IPS DF 4.7 (cell line): ENCODE results near the gene TCF20.

Experiments
- DNase-seq: peaks from one replicate; pipeline ENCODE4 v3.0.0-alpha.2; 2013; ENCODE audit warnings: low spot score; ENCODE audit errors: extremely low read depth

The TCF20 gene

GRCh38 chr22:42300259-42301076 is 30.0 kb upstream of the TCF20 start:
- no peak for DNase-seq

DNA sequence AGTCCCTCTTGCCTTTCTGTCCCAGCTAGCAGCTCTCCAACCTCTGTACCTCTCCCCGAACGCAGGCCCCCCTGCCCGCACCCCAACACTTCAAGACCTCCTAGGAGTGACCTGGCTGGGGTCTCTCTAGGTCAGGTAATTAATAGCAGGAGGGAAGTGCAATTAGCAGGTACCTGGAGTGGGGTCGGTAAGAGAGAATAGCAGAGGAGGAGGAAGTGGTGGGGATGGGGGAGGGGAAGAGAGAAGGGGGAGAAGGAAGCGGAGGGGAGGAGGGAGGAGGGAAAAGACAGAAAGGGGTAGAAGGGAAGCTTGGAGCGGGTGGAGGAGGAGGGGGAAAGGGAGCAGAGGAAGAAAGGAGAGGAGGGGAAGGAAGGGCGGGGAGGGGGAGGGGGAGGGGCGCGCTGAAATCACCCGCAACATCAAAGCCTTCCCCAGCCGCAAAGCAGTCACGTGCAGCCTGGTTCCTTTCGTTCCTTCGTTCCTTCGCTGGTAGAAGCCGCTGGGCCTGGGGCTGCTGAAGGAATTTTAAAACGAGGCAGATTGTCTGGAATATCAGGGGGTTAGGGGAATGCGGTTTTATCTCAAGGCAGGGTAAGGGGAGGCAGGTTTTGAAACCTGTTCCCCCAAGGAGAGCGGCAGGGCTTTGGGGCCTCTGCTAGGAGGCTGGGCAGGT is 29.3 kb upstream of the TCF20 start:
- no peak for DNase-seq

DNA sequence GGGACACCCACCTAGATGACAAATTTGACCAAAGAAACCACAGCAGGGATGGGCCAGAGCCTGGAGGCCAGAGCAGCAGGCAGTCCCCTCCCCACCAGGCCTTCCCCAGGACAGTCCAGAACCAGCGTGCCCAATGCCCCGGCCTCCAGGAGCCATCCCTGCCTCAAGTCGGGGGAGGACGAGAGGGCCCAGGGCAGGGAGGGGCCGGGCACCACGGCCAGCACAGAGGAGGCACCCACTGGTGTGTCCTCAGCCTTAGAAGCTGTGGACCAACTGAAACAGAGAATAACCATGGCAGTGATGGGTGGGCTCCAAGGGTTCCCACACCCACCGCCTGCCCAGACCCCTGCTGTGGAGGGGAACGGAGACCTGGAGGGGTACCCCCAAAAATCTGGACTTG is 28.3 kb upstream of the TCF20 start:
- no peak for DNase-seq

- DNase-seq = no peak
Observed at GRCh38 chr22:42297778-42298177, 27.3 kb upstream of the TCF20 start.

GRCh38 chr22:42296883-42297282 is 26.4 kb upstream of the TCF20 start:
- DNase-seq = no peak

DNA sequence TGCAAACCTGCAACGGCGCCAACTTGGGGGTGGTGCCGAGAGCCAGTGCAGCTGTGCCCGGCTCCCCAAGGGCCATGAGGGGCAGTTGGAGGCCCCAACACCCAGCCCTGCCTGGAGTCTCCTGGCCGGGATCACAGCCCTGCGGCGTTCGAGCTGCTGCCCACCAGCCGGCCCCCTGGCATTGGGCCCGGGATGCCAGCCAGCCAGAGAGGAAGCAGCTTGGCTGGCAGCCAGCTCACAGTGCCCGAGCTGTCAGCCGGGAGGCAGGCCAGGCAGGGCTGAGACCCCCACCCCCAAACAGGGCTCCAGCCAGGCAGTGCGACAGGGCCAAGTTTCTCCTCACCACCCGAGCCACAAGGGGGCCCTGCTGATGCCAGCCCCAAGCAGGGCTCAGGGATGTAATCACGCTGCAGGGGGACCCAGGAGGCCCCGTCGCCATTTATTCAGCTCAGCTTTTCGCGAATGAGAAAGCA is 26.0 kb upstream of the TCF20 start:
- DNase-seq = no peak

DNA sequence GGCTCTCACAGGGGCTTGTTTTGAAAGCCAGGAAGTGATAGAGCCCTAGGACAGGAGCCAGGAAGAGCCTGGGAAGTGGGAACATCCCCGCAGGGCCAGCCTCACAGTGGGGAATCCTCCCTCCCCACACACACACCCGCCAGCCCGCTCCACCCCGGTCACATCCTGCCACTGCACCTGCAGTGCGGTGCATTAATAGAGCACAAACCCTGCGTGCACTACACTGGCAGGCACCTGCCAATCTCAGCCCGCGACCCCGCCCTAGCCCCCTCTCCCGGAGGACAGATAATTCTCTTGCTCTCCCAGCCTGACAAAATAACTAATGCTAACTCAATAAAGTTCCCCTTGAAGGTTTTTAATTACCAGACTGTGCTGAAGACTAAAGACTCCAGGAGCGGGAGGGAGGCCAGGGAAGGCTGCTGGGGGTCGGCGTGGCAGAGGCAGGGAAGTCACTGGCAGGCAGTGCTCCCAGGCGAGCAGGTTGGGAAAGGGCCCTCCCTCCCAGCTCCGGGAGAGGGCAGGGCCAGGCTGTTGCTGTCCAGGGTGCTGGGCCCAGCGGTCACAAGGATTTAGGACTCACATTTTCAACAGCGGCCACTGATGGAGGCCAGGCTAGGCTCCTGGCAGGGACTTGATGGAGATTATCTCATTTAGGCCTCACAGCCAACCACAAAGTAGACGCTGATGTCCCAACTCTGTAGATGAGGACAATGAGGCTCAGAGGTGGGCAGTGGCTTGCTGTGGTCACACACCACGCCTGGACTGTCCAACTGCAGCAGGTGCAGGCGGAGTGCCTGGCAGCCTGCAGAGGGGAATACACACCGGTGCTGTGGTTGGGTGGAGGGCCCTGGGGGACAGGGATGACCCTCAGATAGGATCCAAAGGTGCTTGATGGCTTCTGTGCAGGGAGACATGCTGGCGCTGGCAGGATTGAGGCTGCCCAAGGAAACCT is 23.9 kb upstream of the TCF20 start:
- no peak for DNase-seq

GRCh38 chr22:42292732-42293520 is 22.5 kb upstream of the TCF20 start:
- no peak for DNase-seq

DNA sequence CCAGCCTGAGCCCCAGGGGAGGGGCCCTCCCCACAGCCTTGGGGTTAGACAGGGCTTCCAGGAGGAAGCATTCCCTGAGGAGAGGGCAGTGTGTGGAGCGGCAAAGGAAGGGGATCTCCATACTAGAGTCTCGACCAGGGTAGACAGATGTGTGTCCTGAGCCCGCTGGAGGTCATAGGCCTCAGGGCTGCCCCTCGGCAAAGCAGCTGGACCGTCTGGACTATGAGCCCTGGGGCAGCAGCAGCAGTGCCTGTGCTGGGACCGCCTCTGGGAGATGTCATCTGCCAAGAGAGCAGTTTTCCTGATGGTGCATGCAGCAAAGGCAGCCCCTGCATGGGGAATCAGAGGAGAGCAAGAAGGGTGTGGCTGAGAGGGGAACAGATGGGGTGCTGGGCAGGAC is 20.8 kb upstream of the TCF20 start:
- no peak for DNase-seq

DNA sequence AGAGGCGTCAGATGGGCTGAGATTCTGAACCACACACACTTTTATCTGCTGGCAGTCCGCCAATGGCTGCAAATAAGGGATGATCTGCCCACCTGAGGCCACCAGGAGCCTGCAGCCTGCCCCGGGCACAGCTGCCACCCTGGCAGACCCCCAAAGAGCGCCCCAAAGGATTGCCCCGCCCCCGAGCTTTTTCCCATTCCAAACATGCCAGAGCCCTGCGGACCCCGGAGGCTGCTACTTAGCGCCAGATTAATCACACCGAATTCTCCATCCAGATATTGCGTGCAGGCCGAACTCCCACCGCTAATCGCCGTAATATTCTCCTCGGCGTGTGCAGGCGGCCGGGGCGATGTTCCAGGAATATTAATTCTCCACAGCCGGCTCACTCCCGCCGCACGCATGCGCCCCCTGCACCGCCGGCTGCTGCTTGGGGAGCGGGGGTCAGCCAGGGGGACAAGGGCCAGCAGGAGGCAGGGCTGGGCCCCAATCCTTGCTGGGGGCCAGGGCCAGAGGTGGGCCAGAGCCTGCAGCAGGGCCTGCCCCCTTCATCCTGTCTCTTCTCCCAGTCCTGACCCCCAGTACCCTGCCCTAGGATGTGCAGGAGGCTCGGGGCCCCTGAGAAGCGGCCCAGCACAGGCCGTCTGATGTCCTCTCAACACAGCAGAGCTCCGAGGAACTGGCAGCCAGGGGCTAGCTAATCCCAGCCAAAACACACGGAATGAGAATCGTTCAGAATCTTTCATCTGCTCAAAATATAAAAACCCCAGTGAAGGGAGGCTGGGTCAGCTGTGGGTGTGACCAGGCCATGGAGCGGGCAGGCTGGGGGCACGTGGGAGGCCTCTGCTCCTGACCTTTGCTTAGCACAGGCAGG is 19.5 kb upstream of the TCF20 start:
- no peak for DNase-seq

DNA sequence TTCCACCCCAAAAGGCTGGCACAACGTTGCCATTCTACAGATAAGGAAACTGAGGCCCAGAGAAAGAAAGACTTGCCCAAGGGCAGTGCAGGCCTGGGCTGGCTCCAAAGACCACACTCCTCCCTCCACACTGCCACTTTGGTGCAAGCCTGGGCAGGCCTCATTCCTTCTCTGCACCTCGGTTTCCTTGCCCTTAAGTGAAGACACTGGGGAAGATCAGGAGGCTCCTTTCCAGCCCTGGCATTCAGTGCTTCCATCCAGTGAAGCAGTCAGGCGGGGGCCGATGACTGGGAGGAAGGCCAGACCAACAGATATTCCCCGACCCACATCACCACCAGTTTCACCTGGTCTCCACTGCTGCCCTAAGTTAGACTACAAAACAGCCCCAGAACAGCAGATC is 18.3 kb upstream of the TCF20 start:
- no peak for DNase-seq

GRCh38 chr22:42287174-42287890 is 16.9 kb upstream of the TCF20 start:
- no peak for DNase-seq

GRCh38 chr22:42286205-42286604 is 15.8 kb upstream of the TCF20 start:
- DNase-seq = no peak

GRCh38 chr22:42285604-42286003 is 15.2 kb upstream of the TCF20 start:
- no peak for DNase-seq

DNA sequence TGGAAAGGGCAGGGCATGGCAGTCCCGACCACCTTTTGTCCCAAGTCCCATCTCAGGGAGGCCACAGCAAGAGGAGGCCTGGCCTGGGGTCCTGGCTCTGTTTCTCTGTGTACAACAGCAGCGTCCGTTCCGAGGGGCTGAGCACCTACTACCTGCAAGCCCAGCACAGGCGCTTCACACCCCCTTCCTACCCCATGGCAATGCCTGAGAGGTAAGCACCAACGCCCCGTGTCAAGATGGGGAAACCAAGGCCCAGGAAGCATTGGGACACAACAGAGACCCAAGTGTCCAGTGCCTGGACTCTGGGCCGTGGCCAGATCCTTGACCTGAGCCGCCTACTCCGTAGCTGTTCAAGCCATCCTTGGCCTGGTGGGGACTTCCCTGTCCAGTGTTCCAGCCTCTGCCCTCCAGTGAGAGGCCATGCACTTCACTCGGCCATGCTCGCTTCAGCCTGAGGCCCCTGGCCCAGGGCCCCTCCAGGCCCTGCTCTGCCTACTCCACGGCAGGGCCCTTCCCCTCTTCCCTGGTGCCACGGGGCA is 14.3 kb upstream of the TCF20 start:
- DNase-seq = no peak

DNA sequence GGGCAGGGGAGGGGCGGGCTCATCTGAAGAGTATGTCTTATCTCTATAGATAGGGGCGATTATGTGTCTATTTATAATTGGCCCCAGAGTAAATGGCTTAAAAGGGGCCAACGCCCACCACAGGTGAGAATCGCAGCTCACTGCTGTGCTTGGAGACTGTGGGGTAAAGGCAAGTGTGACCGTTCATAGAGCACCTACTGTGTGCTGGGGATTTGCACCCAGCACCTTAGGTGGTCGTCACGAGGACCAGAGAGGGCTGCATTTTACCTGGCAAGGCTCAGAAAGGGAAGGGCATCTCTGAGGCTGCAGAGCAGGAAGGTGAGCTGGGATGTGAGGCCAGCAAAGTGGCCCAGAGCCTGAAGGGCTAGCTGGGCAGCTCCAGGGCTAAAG is 13.7 kb upstream of the TCF20 start:
- no peak for DNase-seq

GRCh38 chr22:42283278-42284201 is 13.1 kb upstream of the TCF20 start:
- DNase-seq = no peak

DNA sequence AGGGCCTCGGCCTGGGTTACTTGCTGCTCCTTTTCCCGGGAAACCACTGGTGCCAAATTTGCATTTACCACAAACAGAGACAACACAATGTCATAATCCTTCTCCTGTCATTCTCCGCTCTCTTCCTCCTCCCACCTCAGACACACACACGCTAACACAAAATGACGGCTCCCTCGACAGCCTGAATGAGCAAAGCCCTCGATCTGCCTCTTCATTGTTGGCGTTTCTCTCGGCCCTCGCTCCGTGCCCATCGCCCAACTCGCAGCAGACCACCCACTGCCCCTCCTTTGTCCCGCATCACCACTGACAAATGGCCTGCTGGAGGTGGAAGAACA is 12.5 kb upstream of the TCF20 start:
- DNase-seq = no peak
